ENCODE data around the gene FRS3.

The FRS3 gene

DNA sequence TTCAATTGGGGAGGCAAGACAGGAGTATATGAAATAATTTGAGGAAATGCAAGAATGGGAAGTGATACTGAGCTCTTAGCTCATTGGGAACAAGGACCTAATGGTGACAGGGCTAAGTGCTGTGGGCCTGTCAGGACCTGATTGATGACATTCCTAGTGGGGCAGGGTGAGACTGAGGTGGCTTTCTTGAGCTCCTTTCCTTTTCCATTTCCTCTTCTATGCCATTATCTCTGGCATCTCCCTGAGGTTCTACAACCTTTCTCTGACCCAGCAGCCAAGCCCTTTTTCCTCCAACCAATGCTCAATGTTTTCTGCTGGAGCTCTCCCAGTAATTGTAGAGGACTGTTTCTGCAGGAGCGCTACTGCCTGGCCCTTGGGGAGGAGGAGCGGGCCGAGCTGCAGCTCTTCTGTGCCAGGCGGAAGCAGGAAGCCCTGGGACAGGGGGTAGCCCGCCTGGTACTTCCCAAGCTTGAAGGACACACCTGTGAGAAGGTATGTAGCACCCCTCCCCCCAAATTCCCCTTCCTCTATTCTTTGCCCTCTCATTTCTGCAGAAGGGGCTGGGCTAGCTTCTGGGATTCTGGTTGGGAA is 5.0 kb upstream of the FRS3 start:
- ChIA-PET POLR2A (interaction anchor here (0.8 to 4.3 kb wide), 2 partner anchors 12 to 262 kb away, joined by 3 to 27 read pairs; no protein-coding TSS in a partner anchor), CTCF (interaction anchor here (0.5 to 10.9 kb wide), 24 partner anchors 9 to 1095 kb away, joined by 3 to 192 read pairs (median 6); partner anchors contain the start of genes BYSL, MED20 and RPL7L1)
- H3K27ac ChIP-seq (ENCODE audit: extremely low read depth, low read depth, low read length) = no peak overlapping the region
- H3K4me3 ChIP-seq (ENCODE audit: low read depth, low read length) = no peak overlapping the region
- H3K9me3 ChIP-seq (ENCODE audit: control insufficient read depth, insufficient read depth, low read depth, low read length) = no peaks in the 10 kb centered on the region
- H3K4me1 ChIP-seq (ENCODE audit: control insufficient read depth, insufficient read depth, low read length) = peaks cover 3% of the 10 kb centered on the region
- TF ChIP-seq ZNF335 (tag by site-specific recombination; conservative IDR thresholded peaks at IDR 0.05) (peak; percentile 38), ZNF175 (tag by site-specific recombination; IDR thresholded peaks at IDR 0.05) (no peak), SP2 (tag by site-specific recombination; IDR thresholded peaks at IDR 0.05) (peak; percentile 5; the same call in 1 of the 2 replicates), SP7 (tag by site-specific recombination; IDR thresholded peaks at IDR 0.05) (peak; percentile 56; the same call in 1 of the 2 replicates), IKZF3 (tag by site-specific recombination; IDR thresholded peaks at IDR 0.05) (no peak), PRDM1 (tag by site-specific recombination; IDR thresholded peaks at IDR 0.05) (peak; percentile 33; the same call in 1 of the 2 replicates)
- H3K36me3 ChIP-seq (ENCODE audit: control insufficient read depth in 2 of 2, insufficient read depth in 1 of 2, low read length in 2 of 2) = peaks cover 3 to 22% of the 10 kb centered on the region in 2 experiments

DNA sequence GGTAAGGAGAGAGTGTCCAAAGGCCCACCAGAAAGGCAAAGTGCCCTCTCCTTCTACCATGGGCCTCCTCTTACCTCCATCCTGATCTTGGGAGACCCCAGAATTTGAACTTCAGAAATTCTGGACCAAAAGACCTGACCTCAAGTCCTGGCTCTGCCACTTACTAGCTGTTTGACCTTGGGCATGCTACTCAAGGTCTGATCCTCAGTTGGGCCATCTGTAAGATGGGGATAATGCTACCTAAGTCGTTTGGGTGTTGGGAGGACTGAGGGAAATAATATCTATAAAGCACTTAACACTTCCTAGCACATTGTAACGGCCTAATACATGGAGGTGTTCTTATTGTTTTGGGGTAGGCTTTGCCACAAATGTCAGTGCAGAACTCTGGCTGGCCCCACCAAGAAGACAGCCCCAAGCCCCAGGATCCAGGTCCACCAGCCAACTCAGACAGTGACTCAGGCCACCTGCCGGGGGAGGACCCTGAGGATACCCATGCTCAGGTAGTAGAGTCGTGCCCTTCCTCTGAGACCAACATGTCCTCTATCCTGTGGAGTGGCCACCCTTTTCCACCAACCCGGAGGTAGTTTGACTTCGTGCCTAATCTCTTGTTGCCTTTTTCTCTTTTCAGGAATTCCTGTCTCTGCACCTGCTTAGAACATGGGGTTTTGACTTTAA is 3.5 kb upstream of the FRS3 start:
- H3K36me3 ChIP-seq (ENCODE audit: control insufficient read depth in 2 of 2, insufficient read depth in 1 of 2, low read length in 2 of 2) = peaks cover 0 to 13% of the 10 kb centered on the region in 2 experiments; a peak in 1 of 3 replicates
- H3K4me3 ChIP-seq (ENCODE audit: low read depth, low read length) = no peak overlapping the region
- H3K9me3 ChIP-seq (ENCODE audit: control insufficient read depth, insufficient read depth, low read depth, low read length) = no peaks in the 10 kb centered on the region
- ChIA-PET CTCF (interaction anchor here (0.6 to 10.9 kb wide), 10 partner anchors 18 to 765 kb away, joined by 3 to 192 read pairs (median 6); partner anchors contain the start of genes BYSL and MED20), POLR2A (interaction anchor here (1.1 kb wide), 2 partner anchors 142 to 363 kb away, joined by 3 read pairs; no protein-coding TSS in a partner anchor)
- TF ChIP-seq, protein P1, sequence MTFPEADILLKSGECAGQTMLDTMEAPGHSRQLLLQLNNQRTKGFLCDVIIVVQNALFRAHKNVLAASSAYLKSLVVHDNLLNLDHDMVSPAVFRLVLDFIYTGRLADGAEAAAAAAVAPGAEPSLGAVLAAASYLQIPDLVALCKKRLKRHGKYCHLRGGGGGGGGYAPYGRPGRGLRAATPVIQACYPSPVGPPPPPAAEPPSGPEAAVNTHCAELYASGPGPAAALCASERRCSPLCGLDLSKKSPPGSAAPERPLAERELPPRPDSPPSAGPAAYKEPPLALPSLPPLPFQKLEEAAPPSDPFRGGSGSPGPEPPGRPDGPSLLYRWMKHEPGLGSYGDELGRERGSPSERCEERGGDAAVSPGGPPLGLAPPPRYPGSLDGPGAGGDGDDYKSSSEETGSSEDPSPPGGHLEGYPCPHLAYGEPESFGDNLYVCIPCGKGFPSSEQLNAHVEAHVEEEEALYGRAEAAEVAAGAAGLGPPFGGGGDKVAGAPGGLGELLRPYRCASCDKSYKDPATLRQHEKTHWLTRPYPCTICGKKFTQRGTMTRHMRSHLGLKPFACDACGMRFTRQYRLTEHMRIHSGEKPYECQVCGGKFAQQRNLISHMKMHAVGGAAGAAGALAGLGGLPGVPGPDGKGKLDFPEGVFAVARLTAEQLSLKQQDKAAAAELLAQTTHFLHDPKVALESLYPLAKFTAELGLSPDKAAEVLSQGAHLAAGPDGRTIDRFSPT (tag by site-specific recombination; IDR thresholded peaks at IDR 0.05) = no peak
- TF ChIP-seq ZNF23 (tag by site-specific recombination; IDR thresholded peaks at IDR 0.05; ENCODE audit: borderline replicate concordance) = no peak
- TF ChIP-seq, protein P2, sequence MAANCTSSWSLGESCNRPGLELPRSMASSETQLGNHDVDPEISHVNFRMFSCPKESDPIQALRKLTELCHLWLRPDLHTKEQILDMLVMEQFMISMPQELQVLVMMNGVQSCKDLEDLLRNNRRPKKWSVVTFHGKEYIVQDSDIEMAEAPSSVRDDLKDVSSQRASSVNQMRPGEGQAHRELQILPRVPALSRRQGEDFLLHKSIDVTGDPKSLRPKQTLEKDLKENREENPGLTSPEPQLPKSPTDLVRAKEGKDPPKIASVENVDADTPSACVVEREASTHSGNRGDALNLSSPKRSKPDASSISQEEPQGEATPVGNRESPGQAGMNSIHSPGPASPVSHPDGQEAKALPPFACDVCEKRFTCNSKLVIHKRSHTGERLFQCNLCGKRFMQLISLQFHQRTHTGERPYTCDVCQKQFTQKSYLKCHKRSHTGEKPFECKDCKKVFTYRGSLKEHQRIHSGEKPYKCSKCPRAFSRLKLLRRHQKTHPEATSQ (tag by site-specific recombination; IDR thresholded peaks at IDR 0.05) = no peak
- no peak for TF ChIP-seq PRDM1 (tag by site-specific recombination; IDR thresholded peaks at IDR 0.05)
- no peak for TF ChIP-seq TCF7L2 (IDR thresholded peaks at IDR 0.05; ENCODE audit: borderline replicate concordance, low read depth, low read length)
- TF ChIP-seq, protein P3, sequence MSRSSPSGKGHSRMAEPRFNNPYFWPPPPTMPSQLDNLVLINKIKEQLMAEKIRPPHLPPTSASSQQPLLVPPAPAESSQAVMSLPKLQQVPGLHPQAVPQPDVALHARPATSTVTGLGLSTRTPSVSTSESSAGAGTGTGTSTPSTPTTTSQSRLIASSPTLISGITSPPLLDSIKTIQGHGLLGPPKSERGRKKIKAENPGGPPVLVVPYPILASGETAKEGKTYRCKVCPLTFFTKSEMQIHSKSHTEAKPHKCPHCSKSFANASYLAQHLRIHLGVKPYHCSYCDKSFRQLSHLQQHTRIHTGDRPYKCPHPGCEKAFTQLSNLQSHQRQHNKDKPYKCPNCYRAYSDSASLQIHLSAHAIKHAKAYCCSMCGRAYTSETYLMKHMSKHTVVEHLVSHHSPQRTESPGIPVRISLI (tag by site-specific recombination; IDR thresholded peaks at IDR 0.05) = no peak
- no peak for TF ChIP-seq ZNF132 (tag by site-specific recombination; IDR thresholded peaks at IDR 0.05; ENCODE audit: borderline replicate concordance)
- TF ChIP-seq ZNF777 (tag by site-specific recombination; IDR thresholded peaks at IDR 0.05; ENCODE audit: borderline replicate concordance) = no peak
- TF ChIP-seq GLIS2 (tag by site-specific recombination; IDR thresholded peaks at IDR 0.05) = no peak
- TF ChIP-seq, protein P4, sequence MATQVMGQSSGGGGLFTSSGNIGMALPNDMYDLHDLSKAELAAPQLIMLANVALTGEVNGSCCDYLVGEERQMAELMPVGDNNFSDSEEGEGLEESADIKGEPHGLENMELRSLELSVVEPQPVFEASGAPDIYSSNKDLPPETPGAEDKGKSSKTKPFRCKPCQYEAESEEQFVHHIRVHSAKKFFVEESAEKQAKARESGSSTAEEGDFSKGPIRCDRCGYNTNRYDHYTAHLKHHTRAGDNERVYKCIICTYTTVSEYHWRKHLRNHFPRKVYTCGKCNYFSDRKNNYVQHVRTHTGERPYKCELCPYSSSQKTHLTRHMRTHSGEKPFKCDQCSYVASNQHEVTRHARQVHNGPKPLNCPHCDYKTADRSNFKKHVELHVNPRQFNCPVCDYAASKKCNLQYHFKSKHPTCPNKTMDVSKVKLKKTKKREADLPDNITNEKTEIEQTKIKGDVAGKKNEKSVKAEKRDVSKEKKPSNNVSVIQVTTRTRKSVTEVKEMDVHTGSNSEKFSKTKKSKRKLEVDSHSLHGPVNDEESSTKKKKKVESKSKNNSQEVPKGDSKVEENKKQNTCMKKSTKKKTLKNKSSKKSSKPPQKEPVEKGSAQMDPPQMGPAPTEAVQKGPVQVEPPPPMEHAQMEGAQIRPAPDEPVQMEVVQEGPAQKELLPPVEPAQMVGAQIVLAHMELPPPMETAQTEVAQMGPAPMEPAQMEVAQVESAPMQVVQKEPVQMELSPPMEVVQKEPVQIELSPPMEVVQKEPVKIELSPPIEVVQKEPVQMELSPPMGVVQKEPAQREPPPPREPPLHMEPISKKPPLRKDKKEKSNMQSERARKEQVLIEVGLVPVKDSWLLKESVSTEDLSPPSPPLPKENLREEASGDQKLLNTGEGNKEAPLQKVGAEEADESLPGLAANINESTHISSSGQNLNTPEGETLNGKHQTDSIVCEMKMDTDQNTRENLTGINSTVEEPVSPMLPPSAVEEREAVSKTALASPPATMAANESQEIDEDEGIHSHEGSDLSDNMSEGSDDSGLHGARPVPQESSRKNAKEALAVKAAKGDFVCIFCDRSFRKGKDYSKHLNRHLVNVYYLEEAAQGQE (tag by site-specific recombination; IDR thresholded peaks at IDR 0.05) = no peak
- no peak for TF ChIP-seq ZNF112 (tag by site-specific recombination; IDR thresholded peaks at IDR 0.05)
- TF ChIP-seq HOXD13 (CRISPR knock-in tag; IDR thresholded peaks at IDR 0.05; ENCODE audit: borderline replicate concordance) = no peak
- no peak for TF ChIP-seq ZNF549 (tag by site-specific recombination; IDR thresholded peaks at IDR 0.05)
- no peak for TF ChIP-seq ZNF391 (tag by site-specific recombination; IDR thresholded peaks at IDR 0.05; ENCODE audit: borderline replicate concordance, low read depth)
- TF ChIP-seq ZNF146 (tag by site-specific recombination; IDR thresholded peaks at IDR 0.05) = no peak
- no peak for TF ChIP-seq ZNF341 (tag by site-specific recombination; IDR thresholded peaks at IDR 0.05; ENCODE audit: low read depth)
- no peak for TF ChIP-seq ZNF175 (tag by site-specific recombination; IDR thresholded peaks at IDR 0.05)
- TF ChIP-seq ZNF433 (tag by site-specific recombination; IDR thresholded peaks at IDR 0.05; ENCODE audit: low read depth) = no peak
- no peak for TF ChIP-seq ZNF404 (tag by site-specific recombination; IDR thresholded peaks at IDR 0.05)
- TF ChIP-seq ZNF747 (tag by site-specific recombination; IDR thresholded peaks at IDR 0.05) = no peak
- peaks cover 6% of the 10 kb centered on the region for H3K4me1 ChIP-seq (ENCODE audit: control insufficient read depth, insufficient read depth, low read length)
- no peak overlapping the region for H3K27ac ChIP-seq (ENCODE audit: extremely low read depth, low read depth, low read length)
